KOPT-K1 (cell line): ENCODE data around the gene ATP13A2.

ENCODE experiments used
- H3K27ac ChIP-seq: fragments of 200-600 bp; sonication (generic); 2 replicates; pipeline ENCODE4 v1.5.1; 2016; ENCODE audit warnings: antibody characterized with exemption, mild to moderate bottlenecking, low read depth, low read length; ENCODE audit not compliant: poor library complexity, severe bottlenecking
- H3K36me3 ChIP-seq: fragments of 200-600 bp; sonication (generic); 2 replicates; pipeline ENCODE4 v1.5.1; 2017; ENCODE audit warnings: antibody characterized with exemption, mild to moderate bottlenecking, low read length, moderate library complexity; ENCODE audit not compliant: insufficient read depth
- H3K9me3 ChIP-seq: fragments of 200-600 bp; sonication (generic); 2 replicates; pipeline ENCODE4 v1.5.1; 2017; ENCODE audit warnings: antibody characterized with exemption, low read length, mild to moderate bottlenecking; ENCODE audit not compliant: insufficient read depth, poor library complexity, severe bottlenecking

Gene ATP13A2

DNA sequence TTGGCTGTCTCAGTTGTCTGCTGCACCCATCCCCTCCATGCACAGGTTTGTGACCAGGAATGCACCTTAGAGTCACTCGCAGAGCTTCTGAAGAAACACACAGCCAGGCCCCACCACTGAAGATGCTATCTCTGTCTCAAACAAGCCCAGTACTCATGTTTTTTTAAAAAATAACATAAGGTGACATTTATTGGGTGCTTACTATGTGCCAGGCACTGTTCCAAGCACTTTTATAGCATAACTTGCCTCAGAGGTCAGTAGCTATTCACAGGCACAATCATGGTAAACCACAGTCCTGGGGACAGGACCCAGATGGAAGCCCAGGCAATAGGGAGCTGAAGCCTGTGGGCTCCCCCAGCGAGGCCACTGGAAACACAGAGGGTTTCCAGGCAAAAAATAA, 8.8 kb upstream of the ATP13A2 start:
- no peaks in the 10 kb centered on the region for H3K9me3 ChIP-seq
- H3K27ac ChIP-seq: no peak overlapping the region
- H3K36me3 ChIP-seq: peaks cover 79% of the 10 kb centered on the region

DNA sequence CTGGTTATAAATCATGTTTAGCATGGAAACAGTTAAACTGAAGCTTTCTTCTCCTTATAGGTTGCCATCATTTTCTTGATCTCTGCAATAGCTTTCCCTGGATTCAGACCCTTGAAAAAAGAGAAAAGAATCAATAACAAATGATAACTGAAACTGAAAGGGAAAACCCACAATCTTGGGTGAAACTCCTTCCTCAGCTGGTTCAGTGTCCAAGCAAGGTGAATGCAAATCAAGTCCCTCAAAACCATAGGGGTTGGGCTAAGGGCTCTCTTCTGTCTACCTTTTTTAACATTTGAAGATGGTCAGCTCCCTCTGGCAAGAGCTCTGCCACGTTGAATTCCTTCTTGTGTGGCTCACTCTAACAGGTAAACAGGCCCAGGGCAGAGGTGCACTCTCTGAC, 7.1 kb upstream of the ATP13A2 start:
- H3K27ac ChIP-seq: no peak overlapping the region
- H3K36me3 ChIP-seq: peaks cover 62% of the 10 kb centered on the region
- no peaks in the 10 kb centered on the region for H3K9me3 ChIP-seq

GRCh38 chr1:17017435-17017834, 5.7 kb upstream of the ATP13A2 start:
- Histone ChIP-seq H3K9me3 (no peaks in the 10 kb centered on the region), H3K27ac (no peak overlapping the region), H3K36me3 (peaks cover 48% of the 10 kb centered on the region)

- Histone ChIP-seq H3K9me3 (no peaks in the 10 kb centered on the region), H3K36me3 (peaks cover 37% of the 10 kb centered on the region), H3K27ac (no peak overlapping the region)
Measured at GRCh38 chr1:17016317-17016661, 4.6 kb upstream of the ATP13A2 start.

DNA sequence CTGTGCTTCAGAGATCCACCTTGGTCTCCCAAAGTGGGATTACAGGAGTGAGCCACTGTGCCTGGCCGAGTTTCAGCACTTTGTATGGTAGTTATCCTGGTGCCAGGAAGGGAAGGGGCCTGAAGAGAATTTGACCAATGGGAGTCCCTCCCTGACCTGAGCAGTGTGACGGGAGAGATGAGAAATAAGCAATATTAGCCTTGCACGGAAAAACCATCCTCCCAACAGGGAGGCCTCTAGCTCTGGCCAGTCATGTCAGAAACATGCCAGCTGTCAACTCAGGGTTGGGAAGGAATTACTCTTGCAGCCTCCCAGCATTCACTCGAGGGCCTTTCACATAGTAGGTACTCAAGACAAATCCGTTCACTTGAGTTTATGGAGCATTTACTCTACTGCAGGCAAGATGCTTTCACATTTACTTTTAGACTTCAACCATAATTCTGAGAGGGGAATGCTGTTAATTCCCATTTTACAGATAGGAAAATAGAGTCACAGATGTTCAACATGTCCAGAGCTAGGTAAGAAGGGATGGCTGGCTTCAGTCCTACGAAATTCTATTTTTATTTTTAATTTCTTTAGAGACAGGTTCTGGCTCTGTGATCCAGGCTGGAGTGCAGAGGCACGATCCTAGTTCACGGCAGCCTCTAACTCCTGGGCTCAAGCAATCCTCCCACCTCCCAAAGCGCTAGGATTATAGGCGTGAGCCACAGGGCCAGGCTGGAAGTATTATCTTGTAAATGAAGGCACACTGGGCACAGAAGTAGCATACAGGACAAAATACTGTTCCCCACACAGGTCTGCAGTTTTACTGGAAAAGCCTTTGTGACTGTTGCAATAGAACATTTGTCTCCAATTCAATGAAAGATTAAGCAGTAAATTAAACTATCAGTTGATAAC, 3.2 kb upstream of the ATP13A2 start:
- Histone ChIP-seq H3K27ac (no peak overlapping the region), H3K36me3 (peaks cover 23% of the 10 kb centered on the region), H3K9me3 (no peaks in the 10 kb centered on the region)

GRCh38 chr1:17013491-17014320, 2.0 kb upstream of the ATP13A2 start:
- H3K36me3 ChIP-seq: peaks cover 11% of the 10 kb centered on the region
- H3K9me3 ChIP-seq: no peaks in the 10 kb centered on the region
- H3K27ac ChIP-seq: no peak overlapping the region

- H3K27ac ChIP-seq: no peak overlapping the region
- H3K9me3 ChIP-seq: no peaks in the 10 kb centered on the region
- peaks cover 3% of the 10 kb centered on the region; the same call in 1 of the 2 replicates for H3K36me3 ChIP-seq
Measured at GRCh38 chr1:17012775-17013490, 1.2 kb upstream of the ATP13A2 start.

DNA sequence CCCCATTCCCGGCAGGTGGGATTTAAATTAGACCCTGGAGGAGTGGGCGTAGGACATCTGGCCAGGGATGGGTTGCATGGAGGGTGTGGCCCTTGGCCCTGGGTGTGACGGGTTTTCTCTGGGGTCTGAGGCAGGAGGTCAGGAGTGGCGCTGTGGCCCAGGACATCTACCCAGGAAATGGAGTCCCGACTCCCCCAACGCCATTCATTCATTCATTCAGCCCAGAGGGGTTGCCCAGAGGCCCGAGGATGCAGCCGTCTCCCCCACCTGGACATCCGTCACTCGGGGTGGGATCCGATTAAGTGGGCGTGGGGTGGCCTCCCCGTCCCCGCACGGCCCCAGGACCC, 663 bp downstream of the ATP13A2 start:
- Histone ChIP-seq H3K36me3 (no peaks in the 10 kb centered on the region), H3K9me3 (no peaks in the 10 kb centered on the region), H3K27ac (no peak overlapping the region)

- Histone ChIP-seq H3K27ac (no peak overlapping the region), H3K9me3 (no peaks in the 10 kb centered on the region), H3K36me3 (peaks cover under 1% of the 10 kb centered on the region; the same call in 1 of the 2 replicates)
Measured at GRCh38 chr1:17009706-17010105, 2.0 kb downstream of the ATP13A2 start.

GRCh38 chr1:17008208-17008855, 3.4 kb downstream of the ATP13A2 start:
- H3K36me3 ChIP-seq: peaks cover 8% of the 10 kb centered on the region; the same call in 1 of the 2 replicates
- no peak overlapping the region for H3K27ac ChIP-seq

DNA sequence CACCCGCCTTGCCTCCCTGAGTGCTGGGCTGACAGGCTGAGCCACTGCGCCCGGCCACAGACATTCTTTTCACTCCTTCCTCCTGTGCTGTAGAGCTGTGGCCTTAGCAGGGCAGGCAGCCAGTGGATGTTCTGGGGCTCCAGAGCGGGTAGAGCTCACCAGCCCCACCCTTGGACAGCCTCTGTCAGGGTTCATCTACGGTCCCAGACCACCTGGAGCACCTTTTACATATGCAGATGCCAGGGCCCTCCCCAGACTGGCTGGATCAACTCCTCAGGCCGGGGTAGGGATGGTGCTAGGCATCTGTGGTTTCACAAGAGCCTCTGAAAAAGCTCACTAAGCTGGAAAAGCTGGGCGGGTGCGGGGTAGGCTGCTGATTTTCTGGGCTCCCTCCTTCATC, 4.6 kb downstream of the ATP13A2 start:
- Histone ChIP-seq H3K27ac (no peak overlapping the region), H3K36me3 (peaks cover 19% of the 10 kb centered on the region; the same call in 1 of the 2 replicates), H3K9me3 (no peaks in the 10 kb centered on the region)

More at GRCh38 chr1:17008208-17008855, 3.4 kb downstream of the ATP13A2 start:
- H3K9me3 ChIP-seq: no peaks in the 10 kb centered on the region

GRCh38 chr1:17005365-17005740, 6.4 kb downstream of the ATP13A2 start:
- H3K9me3 ChIP-seq: no peaks in the 10 kb centered on the region
- peaks cover 23% of the 10 kb centered on the region; the same call in 1 of the 2 replicates for H3K36me3 ChIP-seq
- no peak overlapping the region for H3K27ac ChIP-seq

GRCh38 chr1:17004466-17005364, 7.0 kb downstream of the ATP13A2 start:
- Histone ChIP-seq H3K36me3 (peaks cover 23% of the 10 kb centered on the region; the same call in 1 of the 2 replicates), H3K27ac (no peak overlapping the region), H3K9me3 (no peaks in the 10 kb centered on the region)

GRCh38 chr1:17002524-17002902, 9.2 kb downstream of the ATP13A2 start:
- Histone ChIP-seq H3K9me3 (no peaks in the 10 kb centered on the region), H3K36me3 (peaks cover 29% of the 10 kb centered on the region; the same call in 1 of the 2 replicates), H3K27ac (no peak overlapping the region)
